ENCODE data around the gene RAB5IF. TPM values are rescaled to one million over a fixed set of nuclear protein-coding genes. Genes with fewer than 3 reads are reported as not detected.
A peak's percentile ranks its signal among the peaks of the same experiment; 100 is the strongest.

Gene RAB5IF
- total and polyA plus RNA-seq, 4 experiments from 2014 or later, result 63.4 to 212 (median 115) TPM

- peaks cover 11 to 21% (median 16%) of the 10 kb centered on the region in 4 donors for H3K4me1 Mint-ChIP-seq
- H3K4me3 ChIP-seq (ENCODE audit: low read length in 2 of 2), result no peak overlapping the region
- no peak overlapping the region for H3K27ac ChIP-seq (ENCODE audit: low read depth, low read length)
- no peaks in the 10 kb centered on the region for H3K27me3 ChIP-seq (ENCODE audit: insufficient read depth, low read length)
- no peaks in the 10 kb centered on the region for H3K27me3 Mint-ChIP-seq
- H3K36me3 ChIP-seq (ENCODE audit: insufficient read depth, low read length), result peaks cover 4% of the 10 kb centered on the region
- no peaks in the 10 kb centered on the region for H3K9me3 ChIP-seq (ENCODE audit: control insufficient read depth in 1 of 2, low read length in 2 of 2)
- CTCF ChIA-PET (ENCODE audit: partially characterized antibody), result interaction anchor here (1.3 to 2.4 kb wide), 2 partner anchors 9 to 100 kb away, joined by 5 read pairs; partner anchors contain the start of gene SLA2
- H3K27ac Mint-ChIP-seq, result no peak overlapping the region
- POLR2A ChIA-PET (ENCODE audit: partially characterized antibody), result interaction anchor here (1.6 kb wide), 1 partner anchor 9 kb away, joined by 6 read pairs; the partner anchor contains the start of gene SLA2
- peaks cover 22 to 36% of the 10 kb centered on the region in 2 donors for H3K36me3 Mint-ChIP-seq
- DNase-seq, result no peak
- peaks cover 0 to 2% (median 0%) of the 10 kb centered on the region in 8 donors for H3K9me3 Mint-ChIP-seq
- peaks cover 19% of the 10 kb centered on the region for H3K4me1 ChIP-seq (ENCODE audit: insufficient read depth, low read length)
- intact Hi-C loops (cut with micrococcal nuclease), result no loop called here
- H3K4me3 Mint-ChIP-seq, result no peak overlapping the region
Measured at GRCh38 chr20:36654506-36654905, 48.9 kb downstream of the RAB5IF start.

DNA sequence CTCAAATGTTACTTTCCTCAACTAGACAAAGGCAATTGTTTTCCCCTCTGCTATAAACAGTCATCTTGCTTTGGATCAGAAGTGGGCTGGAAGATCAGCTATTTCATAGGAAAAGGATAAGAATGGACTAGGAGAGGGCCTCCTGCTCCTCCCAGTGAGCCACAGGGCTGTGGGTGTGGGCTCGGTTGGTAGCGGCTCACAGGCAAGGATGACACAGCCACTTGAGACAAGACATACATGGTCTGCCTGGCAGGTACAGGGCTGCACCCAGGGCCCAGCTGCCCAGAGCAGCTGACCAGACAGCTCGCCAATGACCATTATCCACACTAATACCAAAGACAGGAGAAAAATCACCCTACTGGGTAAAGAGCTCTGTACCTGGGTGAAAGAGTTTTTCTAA, 49.4 kb downstream of the RAB5IF start:
- Mint-ChIP-seq H3K27me3 (no peaks in the 10 kb centered on the region), H3K9me3 (peaks cover 0 to 2% (median 0%) of the 10 kb centered on the region in 8 donors), H3K36me3 (peaks cover 22 to 36% of the 10 kb centered on the region in 2 donors), H3K4me3 (no peak overlapping the region), H3K27ac (no peak overlapping the region), H3K4me1 (peaks cover 11 to 21% (median 16%) of the 10 kb centered on the region in 4 donors)
- Histone ChIP-seq H3K4me3 (ENCODE audit: low read length in 2 of 2) (no peak overlapping the region), H3K36me3 (ENCODE audit: insufficient read depth, low read length) (peaks cover 4% of the 10 kb centered on the region), H3K27me3 (ENCODE audit: insufficient read depth, low read length) (no peaks in the 10 kb centered on the region), H3K9me3 (ENCODE audit: control insufficient read depth in 1 of 2, low read length in 2 of 2) (no peaks in the 10 kb centered on the region), H3K4me1 (ENCODE audit: insufficient read depth, low read length) (peaks cover 19% of the 10 kb centered on the region), H3K27ac (ENCODE audit: low read depth, low read length) (no peak overlapping the region)
- ChIA-PET CTCF (ENCODE audit: partially characterized antibody) (interaction anchor here (1.3 to 2.4 kb wide), 5 partner anchors 9 to 100 kb away, joined by 3 to 5 read pairs (median 4); partner anchors contain the start of gene SLA2), POLR2A (ENCODE audit: partially characterized antibody) (interaction anchor here (1.4 to 1.6 kb wide), 2 partner anchors 10 to 11 kb away, joined by 4 to 6 read pairs; partner anchors contain the start of gene SLA2)
- no peak for DNase-seq
- intact Hi-C loops (cut with micrococcal nuclease), result no loop called here

DNA sequence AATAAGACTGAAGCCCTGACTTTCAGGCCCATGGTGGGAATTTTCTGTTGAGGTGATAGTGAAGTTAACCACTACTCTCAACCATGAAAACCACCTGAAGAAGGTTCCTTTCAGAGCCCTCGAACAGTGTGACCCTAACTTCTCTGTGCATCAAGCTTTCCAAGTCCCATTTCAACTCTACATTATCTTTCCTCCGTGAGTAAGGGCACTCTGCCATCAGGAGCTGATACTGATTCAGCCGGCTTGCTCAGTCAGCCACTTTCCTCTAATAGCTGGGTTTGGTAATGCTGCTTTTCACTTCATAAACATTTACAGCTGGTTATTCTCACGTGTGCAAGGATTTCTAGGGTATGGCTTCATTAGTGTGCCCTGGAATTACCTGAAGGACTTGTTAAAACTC, 51.2 kb downstream of the RAB5IF start:
- Mint-ChIP-seq H3K4me3 (no peak overlapping the region), H3K36me3 (peaks cover 26 to 37% of the 10 kb centered on the region in 2 donors), H3K27ac (no peak overlapping the region), H3K9me3 (peaks cover 0 to 2% (median 0%) of the 10 kb centered on the region in 8 donors), H3K4me1 (peaks cover 11 to 27% (median 20%) of the 10 kb centered on the region in 4 donors), H3K27me3 (no peaks in the 10 kb centered on the region)
- Histone ChIP-seq H3K4me1 (ENCODE audit: insufficient read depth, low read length) (peaks cover 19% of the 10 kb centered on the region), H3K9me3 (ENCODE audit: control insufficient read depth in 1 of 2, low read length in 2 of 2) (no peaks in the 10 kb centered on the region), H3K36me3 (ENCODE audit: insufficient read depth, low read length) (peaks cover 4% of the 10 kb centered on the region), H3K4me3 (ENCODE audit: low read length in 2 of 2) (no peak overlapping the region), H3K27ac (ENCODE audit: low read depth, low read length) (no peak overlapping the region), H3K27me3 (ENCODE audit: insufficient read depth, low read length) (no peaks in the 10 kb centered on the region)
- ChIA-PET CTCF (ENCODE audit: partially characterized antibody) (interaction anchor here (0.7 to 1.8 kb wide), 3 partner anchors 11 to 70 kb away, joined by 3 to 4 read pairs (median 4); partner anchors contain the start of gene SLA2), POLR2A (ENCODE audit: partially characterized antibody) (interaction anchor here (1.4 kb wide), 1 partner anchor 9 kb away, joined by 4 read pairs; no protein-coding TSS in a partner anchor)
- DNase-seq, result no peak
- intact Hi-C loops (cut with micrococcal nuclease), result no loop called here

DNA sequence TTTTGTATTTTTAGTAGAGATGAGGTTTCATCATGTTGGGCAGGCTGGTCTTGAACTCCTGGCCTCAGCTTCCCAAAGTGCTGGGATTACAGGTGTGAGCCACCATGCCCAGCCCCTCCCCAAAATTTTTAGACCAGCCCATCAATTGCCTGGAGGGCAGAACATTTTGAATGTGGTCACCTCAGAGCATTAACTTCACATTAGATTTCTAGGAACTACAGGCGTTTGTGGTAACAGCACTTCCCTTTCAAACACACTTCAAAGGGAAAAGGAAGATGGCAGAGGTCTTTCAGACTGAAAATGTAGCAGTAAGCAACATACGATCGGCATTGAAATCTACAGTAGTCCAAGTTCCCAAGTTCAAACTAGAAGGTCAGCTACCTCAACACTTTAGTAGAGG, 52.7 kb downstream of the RAB5IF start:
- Mint-ChIP-seq H3K27me3 (no peaks in the 10 kb centered on the region), H3K4me3 (peak overlapping the region; percentile 65 to 81 (median 75)), H3K27ac (peak overlapping the region; percentile 25 to 81 (median 71)), H3K36me3 (peaks cover 16 to 36% of the 10 kb centered on the region in 2 donors), H3K4me1 (peaks cover 11 to 27% (median 20%) of the 10 kb centered on the region in 4 donors), H3K9me3 (peaks cover 0 to 2% (median 0%) of the 10 kb centered on the region in 8 donors)
- ChIA-PET CTCF (ENCODE audit: partially characterized antibody) (interaction anchor here (1.4 to 3.0 kb wide), 3 partner anchors 14 to 150 kb away, joined by 5 to 15 read pairs (median 5); partner anchors contain the start of gene SLA2), POLR2A (ENCODE audit: partially characterized antibody) (interaction anchor here (0.6 to 1.4 kb wide), 5 partner anchors 10 to 1164 kb away, joined by 3 to 7 read pairs (median 5); partner anchors contain the start of gene SLA2)
- Histone ChIP-seq H3K4me3 (ENCODE audit: low read length in 2 of 2) (peak overlapping the region; percentile 0 to 42), H3K36me3 (ENCODE audit: insufficient read depth, low read length) (peaks cover 4% of the 10 kb centered on the region), H3K9me3 (ENCODE audit: control insufficient read depth in 1 of 2, low read length in 2 of 2) (no peaks in the 10 kb centered on the region), H3K27me3 (ENCODE audit: insufficient read depth, low read length) (no peaks in the 10 kb centered on the region), H3K4me1 (ENCODE audit: insufficient read depth, low read length) (peaks cover 19% of the 10 kb centered on the region), H3K27ac (ENCODE audit: low read depth, low read length) (no peak overlapping the region)
- DNase-seq, result peak in 4 of 5 donors; percentile 33 to 46 (median 42)
- intact Hi-C loops (cut with micrococcal nuclease), result no loop called here

Other genes starting within 250 kb of the RAB5IF start
- not detected for gene MYL9, start 64.3 kb upstream of the RAB5IF start, total RNA-seq
- not detected for gene MYL9, start 64.3 kb upstream of the RAB5IF start, polyA plus RNA-seq
- gene TGIF2, start 32.2 kb upstream of the RAB5IF start, total RNA-seq, result 10 to 100 TPM; 31.7 to 35.0 TPM
- gene TGIF2, start 32.2 kb upstream of the RAB5IF start, polyA plus RNA-seq, result 10 to 100 TPM; 19.2 to 24.7 TPM
- gene SLA2, start 40.4 kb downstream of the RAB5IF start, total RNA-seq, result 10 to 100 TPM; 28.7 to 29.9 TPM
- gene SLA2, start 40.4 kb downstream of the RAB5IF start, polyA plus RNA-seq, result 10 to 100 TPM; 12.7 to 14.3 TPM
- gene NDRG3, start 140.3 kb downstream of the RAB5IF start, total RNA-seq, result 10 to 100 TPM; 36.1 to 36.2 TPM
- gene NDRG3, start 140.3 kb downstream of the RAB5IF start, polyA plus RNA-seq, result 10 to 100 TPM; 53.2 to 73.4 TPM
- gene DSN1, start 168.0 kb downstream of the RAB5IF start, total RNA-seq, result 10 to 100 TPM; 12.8 to 14.3 TPM
- 1 to 10 TPM; 6.1 to 8.2 TPM for gene DSN1, start 168.0 kb downstream of the RAB5IF start, polyA plus RNA-seq

Data from CD4-positive, alpha-beta memory T cell (primary cell).